ENCODE measurements around the gene TNFAIP8. TPM values are rescaled to one million over a fixed set of nuclear protein-coding genes. Genes with fewer than 3 reads are reported as not detected.

TNFAIP8 gene
- total and polyA plus RNA-seq, 2 of the 13 experiments (the other 11 are each of a cell fraction or from before 2014, with no cell fraction given): 6.4 to 11.2 TPM

DNA sequence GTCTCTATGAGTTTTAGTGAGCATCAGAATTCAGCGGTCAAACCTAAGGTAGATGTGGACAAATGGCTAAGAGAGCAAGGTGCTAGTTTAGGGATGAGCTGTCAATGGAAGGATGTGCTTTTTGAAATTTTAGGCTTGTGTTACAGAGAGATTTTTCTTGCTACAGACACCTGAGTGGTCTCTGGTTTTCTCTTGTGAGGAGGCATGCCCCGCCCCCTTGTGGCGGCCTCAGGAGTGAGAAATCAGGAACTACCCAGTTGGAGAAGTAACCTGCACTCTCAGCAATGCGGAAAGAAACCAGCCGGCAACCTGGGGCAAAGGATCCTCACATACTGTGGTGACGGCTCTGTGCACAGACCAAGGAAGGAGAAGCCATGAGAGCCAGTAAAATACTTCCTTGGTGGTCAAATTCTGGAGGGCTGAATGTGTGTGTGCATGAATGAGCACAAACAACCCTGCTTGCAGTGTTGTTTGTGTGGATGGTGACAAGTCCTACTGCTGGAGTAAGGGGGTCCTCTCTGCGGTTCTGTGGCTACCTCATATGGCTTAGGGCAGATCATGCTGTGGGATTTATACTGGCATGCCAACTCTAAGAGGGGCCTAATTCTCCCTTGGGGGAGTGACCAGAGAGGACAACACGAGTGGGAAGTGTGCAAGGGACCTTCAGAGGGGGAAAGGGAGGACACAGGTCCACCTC, 79.8 kb downstream of the TNFAIP8 start (continued):
- TF ChIP-seq, protein P1, sequence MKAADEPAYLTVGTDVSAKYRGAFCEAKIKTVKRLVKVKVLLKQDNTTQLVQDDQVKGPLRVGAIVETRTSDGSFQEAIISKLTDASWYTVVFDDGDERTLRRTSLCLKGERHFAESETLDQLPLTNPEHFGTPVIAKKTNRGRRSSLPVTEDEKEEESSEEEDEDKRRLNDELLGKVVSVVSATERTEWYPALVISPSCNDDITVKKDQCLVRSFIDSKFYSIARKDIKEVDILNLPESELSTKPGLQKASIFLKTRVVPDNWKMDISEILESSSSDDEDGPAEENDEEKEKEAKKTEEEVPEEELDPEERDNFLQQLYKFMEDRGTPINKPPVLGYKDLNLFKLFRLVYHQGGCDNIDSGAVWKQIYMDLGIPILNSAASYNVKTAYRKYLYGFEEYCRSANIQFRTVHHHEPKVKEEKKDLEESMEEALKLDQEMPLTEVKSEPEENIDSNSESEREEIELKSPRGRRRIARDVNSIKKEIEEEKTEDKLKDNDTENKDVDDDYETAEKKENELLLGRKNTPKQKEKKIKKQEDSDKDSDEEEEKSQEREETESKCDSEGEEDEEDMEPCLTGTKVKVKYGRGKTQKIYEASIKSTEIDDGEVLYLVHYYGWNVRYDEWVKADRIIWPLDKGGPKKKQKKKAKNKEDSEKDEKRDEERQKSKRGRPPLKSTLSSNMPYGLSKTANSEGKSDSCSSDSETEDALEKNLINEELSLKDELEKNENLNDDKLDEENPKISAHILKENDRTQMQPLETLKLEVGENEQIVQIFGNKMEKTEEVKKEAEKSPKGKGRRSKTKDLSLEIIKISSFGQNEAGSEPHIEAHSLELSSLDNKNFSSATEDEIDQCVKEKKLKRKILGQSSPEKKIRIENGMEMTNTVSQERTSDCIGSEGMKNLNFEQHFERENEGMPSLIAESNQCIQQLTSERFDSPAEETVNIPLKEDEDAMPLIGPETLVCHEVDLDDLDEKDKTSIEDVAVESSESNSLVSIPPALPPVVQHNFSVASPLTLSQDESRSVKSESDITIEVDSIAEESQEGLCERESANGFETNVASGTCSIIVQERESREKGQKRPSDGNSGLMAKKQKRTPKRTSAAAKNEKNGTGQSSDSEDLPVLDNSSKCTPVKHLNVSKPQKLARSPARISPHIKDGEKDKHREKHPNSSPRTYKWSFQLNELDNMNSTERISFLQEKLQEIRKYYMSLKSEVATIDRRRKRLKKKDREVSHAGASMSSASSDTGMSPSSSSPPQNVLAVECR (CRISPR knock-in tag; IDR thresholded peaks at IDR 0.05; ENCODE audit: borderline replicate concordance): 0 out of 2 replicates have a peak, but pooled peaks have one; percentile 0
- 0 out of 2 replicates have a peak, but pooled peaks have one; percentile 17 for TF ChIP-seq SALL1 (CRISPR knock-in tag; IDR thresholded peaks at IDR 0.05)
- TF ChIP-seq TBX3 (IDR thresholded peaks at IDR 0.05; ENCODE audit: borderline replicate concordance): no peak
- 0 out of 2 replicates have a peak, but pooled peaks have one; percentile 21 for TF ChIP-seq GATAD2A (CRISPR knock-in tag; IDR thresholded peaks at IDR 0.05)
- no peak for TF ChIP-seq ZNF451 (CRISPR knock-in tag; IDR thresholded peaks at IDR 0.05)
- 0 out of 2 replicates have a peak, but pooled peaks have one; percentile 38 for TF ChIP-seq KAT8 (CRISPR knock-in tag; IDR thresholded peaks at IDR 0.05)
- no peak for TF ChIP-seq HNF4G (IDR thresholded peaks at IDR 0.05; ENCODE audit: borderline replicate concordance, low read depth, low read length)
- TF ChIP-seq HNF4G (CRISPR knock-in tag; IDR thresholded peaks at IDR 0.05; ENCODE audit: borderline replicate concordance, low read depth): no peak
- no peak for TF ChIP-seq GTF3A (CRISPR knock-in tag; conservative IDR thresholded peaks at IDR 0.05)
- TF ChIP-seq SOX5 (CRISPR knock-in tag; IDR thresholded peaks at IDR 0.05; ENCODE audit: borderline replicate concordance): no peak
- 0 out of 2 replicates have a peak, but pooled peaks have one; percentile 39 for TF ChIP-seq GFI1 (CRISPR knock-in tag; IDR thresholded peaks at IDR 0.05; ENCODE audit: borderline replicate concordance)
- no peak for TF ChIP-seq ZZZ3 (CRISPR knock-in tag; IDR thresholded peaks at IDR 0.05; ENCODE audit: borderline replicate concordance)
- TF ChIP-seq MEF2D (CRISPR knock-in tag; IDR thresholded peaks at IDR 0.05): no peak
- TF ChIP-seq ZNF556 (CRISPR knock-in tag; IDR thresholded peaks at IDR 0.05; ENCODE audit: borderline replicate concordance): 0 out of 2 replicates have a peak, but pooled peaks have one; percentile 33

Data from HepG2 (cell line).